CD4-positive, alpha-beta memory T cell (primary cell): ENCODE measurements around the gene MOG. TPM values are rescaled to one million over a fixed set of nuclear protein-coding genes. Genes with fewer than 3 reads are reported as not detected.

Experiments
- CTCF ChIA-PET: fragments of 350-600 bp; sonication (Branson Sonifier 250); formaldehyde crosslinking; loops from one replicate; lab custom pipeline; 2021; ENCODE audit warnings: inconsistent platforms; ENCODE audit not compliant: partially characterized antibody; lab: Charles Lee
- POLR2A ChIA-PET: fragments of 350-600 bp; sonication (Branson Sonifier 250); formaldehyde crosslinking; loops from one replicate; lab custom pipeline; 2021; ENCODE audit not compliant: partially characterized antibody; lab: Charles Lee
- DNase-seq, 5 donors: peaks; one replicate each; pipeline versions ENCODE4 v3.0.0 to v3.0.0-alpha.2; 2020 to 2022; ENCODE audit warnings: mixed read lengths in 1 of 5
- H3K27ac ChIP-seq: one replicate; pipeline ENCODE4 v1.7.0; 2013; ENCODE audit warnings: low read depth, low read length
- H3K27me3 ChIP-seq: 2 replicates; pipeline ENCODE4 v1.7.0; 2013; ENCODE audit warnings: mild to moderate bottlenecking, low read length, moderate library complexity; ENCODE audit not compliant: insufficient read depth
- H3K36me3 ChIP-seq: 2 replicates; pipeline ENCODE4 v1.7.0; 2013; ENCODE audit warnings: mild to moderate bottlenecking, low read length, moderate library complexity; ENCODE audit not compliant: insufficient read depth
- H3K4me1 ChIP-seq: 2 replicates; pipeline ENCODE4 v1.7.0; 2013; ENCODE audit warnings: mild to moderate bottlenecking, low read length, moderate library complexity; ENCODE audit not compliant: insufficient read depth
- H3K4me3 ChIP-seq, 2 donors: one replicate each; pipeline ENCODE4 v1.7.0; 2013; ENCODE audit warnings: low read length in 2 of 2, mild to moderate bottlenecking in 1 of 2
- H3K9me3 ChIP-seq, 2 donors: one replicate each; pipeline ENCODE4 v1.7.0; 2013; ENCODE audit warnings: low read length in 2 of 2, control low read depth in 1 of 2; ENCODE audit not compliant: control insufficient read depth in 1 of 2
- H3K27ac Mint-ChIP-seq, 7 donors: one replicate each; pipeline ENCODE4 v1.8.0; 2020 to 2021; ENCODE audit warnings: mixed read lengths in 7 of 7, mild to moderate bottlenecking in 6 of 7, inconsistent platforms in 3 of 7, moderate library complexity in 3 of 7
- H3K27me3 Mint-ChIP-seq, 2 donors: one replicate each; pipeline ENCODE4 v1.8.0; 2020 to 2021; ENCODE audit warnings: mixed read lengths in 2 of 2
- H3K36me3 Mint-ChIP-seq, 2 donors: one replicate each; pipeline ENCODE4 v1.8.0; 2020 to 2021; ENCODE audit warnings: mixed read lengths in 2 of 2, inconsistent platforms in 1 of 2, mild to moderate bottlenecking in 1 of 2
- H3K4me1 Mint-ChIP-seq, 4 donors: one replicate each; pipeline ENCODE4 v1.8.0; 2020 to 2021; ENCODE audit warnings: mixed read lengths in 4 of 4, mild to moderate bottlenecking in 1 of 4
- H3K4me3 Mint-ChIP-seq, 8 donors: one replicate each; pipeline ENCODE4 v1.8.0; 2020 to 2021; ENCODE audit warnings: mixed read lengths in 8 of 8, mild to moderate bottlenecking in 7 of 8, moderate library complexity in 6 of 8, inconsistent platforms in 3 of 8
- H3K9me3 Mint-ChIP-seq, 8 donors: one replicate each; pipeline ENCODE4 v1.8.0; 2020 to 2021; ENCODE audit warnings: mixed read lengths in 8 of 8, mild to moderate bottlenecking in 5 of 8, inconsistent platforms in 3 of 8, moderate library complexity in 1 of 8
- intact Hi-C: fragments of 100-400 bp; cut with micrococcal nuclease; formaldehyde crosslinking; loops from one replicate; pipeline ENCODE4 v1.15.1; 2023
- polyA plus RNA-seq, 2 donors: library from polyadenylated mRNA; unstranded; fragments of 300-500 nt; fragmentation: Illumina TruSeq; gene quantifications; one replicate each; pipeline ENCODE4 v1.2.3, GENCODE V29; 2021
- total RNA-seq, 2 experiments: library from RNA; stranded (reverse); gene quantifications; one replicate each; pipeline ENCODE4 v1.2.3, GENCODE V29; 2021

The MOG gene
- total and polyA plus RNA-seq, 4 experiments from 2014 or later: not detected

DNA sequence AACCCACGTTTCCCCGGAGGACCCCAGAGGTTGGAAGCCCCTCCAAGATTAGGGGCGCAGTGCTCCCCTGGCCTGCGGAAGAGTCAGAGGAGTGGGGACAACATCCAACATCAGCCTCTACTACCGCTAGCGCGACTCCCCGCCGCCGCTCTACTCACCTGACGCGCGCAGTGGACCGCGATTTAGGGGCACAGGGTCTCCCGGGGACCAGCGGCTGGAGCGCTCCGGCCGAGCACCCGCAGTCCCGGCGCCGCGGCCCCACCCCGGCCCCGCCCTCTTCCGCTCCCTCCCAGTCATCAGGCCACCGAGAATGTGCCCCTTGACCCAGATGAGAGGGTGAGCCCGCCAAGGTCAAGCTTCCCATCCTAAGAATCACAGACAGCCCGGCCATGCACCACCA, 24.0 kb downstream of the MOG start, which contains the start of gene ZFP57:
Gene ZFP57 (minus strand): TSS at position 249 of the 400 bp plus-strand sequence. CDS start 4,149 bp downstream, outside the sequence.
- H3K4me1 Mint-ChIP-seq: peaks cover 8 to 35% (median 11%) of the 10 kb centered on the region in 4 donors
- H3K27me3 Mint-ChIP-seq: peaks cover 0 to 12% of the 10 kb centered on the region in 2 donors
- H3K36me3 Mint-ChIP-seq: no peaks in the 10 kb centered on the region
- Histone ChIP-seq H3K4me3 (no peak within 1 kb of the TSS), H3K9me3 (no peaks in the 10 kb centered on the region), H3K27ac (no peak within 1 kb of the TSS), H3K27me3 (no peaks in the 10 kb centered on the region), H3K36me3 (no peaks in the 10 kb centered on the region), H3K4me1 (peaks cover 6% of the 10 kb centered on the region)
- H3K9me3 Mint-ChIP-seq: peaks cover 0 to 2% (median 0%) of the 10 kb centered on the region in 8 donors
- POLR2A ChIA-PET: no interaction called here
- intact Hi-C loops: no loop called here
- CTCF ChIA-PET: no interaction called here
- DNase-seq: no peak
- H3K27ac Mint-ChIP-seq: peak within 1 kb of the TSS in 1 of 7 donors; percentile 81
- peak within 1 kb of the TSS in 4 of 8 donors; percentile 79 to 87 (median 82) for H3K4me3 Mint-ChIP-seq

DNA sequence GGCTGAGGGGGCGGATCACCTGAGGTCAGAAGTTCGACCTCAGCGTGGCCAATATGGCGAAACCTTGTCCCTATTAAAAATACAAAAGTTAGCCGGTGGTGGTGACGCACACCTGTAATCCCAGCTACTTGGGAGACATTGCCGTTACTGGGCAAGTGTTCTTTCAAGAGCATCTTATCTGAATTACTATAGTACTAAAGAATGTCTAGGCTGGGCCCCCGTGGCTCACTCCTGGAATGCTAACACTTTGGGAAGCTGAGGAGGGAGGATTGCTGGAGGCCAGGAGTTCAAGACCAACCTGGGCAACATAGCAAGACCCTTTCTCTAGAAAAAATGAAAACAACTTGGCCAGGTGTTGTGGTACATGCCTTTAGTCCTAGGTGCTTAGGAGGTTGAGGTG, 24.9 kb downstream of the MOG start:
- peaks cover 0 to 12% of the 10 kb centered on the region in 2 donors for H3K27me3 Mint-ChIP-seq
- Histone ChIP-seq H3K4me1 (peaks cover 4% of the 10 kb centered on the region), H3K27ac (no peak overlapping the region), H3K4me3 (no peak overlapping the region), H3K9me3 (no peaks in the 10 kb centered on the region), H3K36me3 (no peaks in the 10 kb centered on the region), H3K27me3 (no peaks in the 10 kb centered on the region)
- CTCF ChIA-PET: interaction anchor here (0.6 kb wide), 1 partner anchor 11 kb away, joined by 4 read pairs; no protein-coding TSS in a partner anchor
- H3K36me3 Mint-ChIP-seq: no peaks in the 10 kb centered on the region
- peaks cover 5 to 28% (median 10%) of the 10 kb centered on the region in 4 donors for H3K4me1 Mint-ChIP-seq
- intact Hi-C loops: no loop called here
- no peak overlapping the region for H3K4me3 Mint-ChIP-seq
- DNase-seq: no peak
- POLR2A ChIA-PET: no interaction called here
- H3K27ac Mint-ChIP-seq: no peak overlapping the region
- H3K9me3 Mint-ChIP-seq: peaks cover 0 to 2% (median 0%) of the 10 kb centered on the region in 8 donors

DNA sequence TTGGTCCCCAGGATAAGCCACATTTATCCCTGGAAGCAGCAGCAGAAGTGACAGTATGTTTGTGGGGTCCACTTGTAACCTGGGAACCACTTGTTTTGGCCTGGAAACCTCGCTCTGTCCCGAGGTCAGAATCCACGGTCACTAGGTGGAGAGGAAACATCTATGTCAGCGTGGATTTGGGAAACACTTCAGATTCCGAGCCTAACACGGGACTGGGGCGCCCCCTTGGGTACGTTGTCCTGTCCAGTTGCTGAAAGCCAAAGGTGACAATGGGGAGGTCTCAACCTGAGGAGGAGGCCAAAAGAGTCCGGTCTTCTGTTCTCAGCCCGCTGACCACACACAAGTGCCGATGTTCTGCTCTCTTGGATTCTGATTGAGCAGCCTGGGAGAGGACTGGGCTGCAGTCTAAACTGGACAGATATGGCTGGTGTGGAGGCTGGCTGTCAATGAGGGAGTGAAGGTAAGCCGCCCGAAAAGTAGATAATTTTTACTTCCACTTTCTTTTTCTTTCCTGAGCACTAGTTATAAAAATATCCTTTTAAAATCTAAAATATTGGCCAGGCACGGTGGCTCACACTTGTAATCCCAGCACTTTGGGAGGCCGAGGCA, 28.9 kb downstream of the MOG start:
- Histone ChIP-seq H3K4me1 (no peaks in the 10 kb centered on the region), H3K9me3 (no peaks in the 10 kb centered on the region), H3K27me3 (no peaks in the 10 kb centered on the region), H3K27ac (no peak overlapping the region), H3K36me3 (no peaks in the 10 kb centered on the region), H3K4me3 (no peak overlapping the region)
- CTCF ChIA-PET: no interaction called here
- no peak overlapping the region for H3K4me3 Mint-ChIP-seq
- peaks cover 0 to 2% (median 0%) of the 10 kb centered on the region in 8 donors for H3K9me3 Mint-ChIP-seq
- H3K4me1 Mint-ChIP-seq: peaks cover 0 to 10% (median 8%) of the 10 kb centered on the region in 4 donors
- intact Hi-C loops: no loop called here
- peak overlapping the region in 1 of 7 donors; percentile 53 for H3K27ac Mint-ChIP-seq
- no peak for DNase-seq
- POLR2A ChIA-PET: no interaction called here
- no peaks in the 10 kb centered on the region for H3K36me3 Mint-ChIP-seq
- peaks cover 0 to 7% of the 10 kb centered on the region in 2 donors for H3K27me3 Mint-ChIP-seq

DNA sequence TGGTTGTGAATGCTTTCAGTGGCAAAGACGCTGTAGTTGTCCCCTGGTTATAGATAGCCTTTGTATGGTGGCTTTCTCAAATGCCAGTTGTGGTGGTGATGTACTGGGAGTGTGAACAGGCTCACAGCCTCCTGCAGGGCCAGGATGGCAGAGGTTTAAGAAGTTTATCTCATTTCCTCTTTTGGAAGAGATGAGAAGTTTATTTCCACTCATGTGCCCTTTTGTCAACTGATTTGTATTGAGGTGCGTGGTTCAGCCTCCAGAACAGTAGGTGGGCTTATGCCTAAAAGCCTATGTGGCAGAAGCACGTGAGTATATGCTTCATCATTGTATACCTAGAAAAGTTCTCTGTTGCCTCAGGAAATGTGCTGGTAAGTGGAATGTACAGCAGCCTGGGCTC, 37.7 kb downstream of the MOG start:
- no peaks in the 10 kb centered on the region for H3K27me3 ChIP-seq
- H3K27ac ChIP-seq: no peak overlapping the region
- DNase-seq: no peak
- POLR2A ChIA-PET: no interaction called here
- intact Hi-C loops: no loop called here
- Mint-ChIP-seq H3K36me3 (no peaks in the 10 kb centered on the region), H3K27me3 (peaks cover 2 to 5% of the 10 kb centered on the region in 2 donors), H3K27ac (no peak overlapping the region), H3K4me3 (no peak overlapping the region), H3K9me3 (peaks cover 0 to 12% (median 4%) of the 10 kb centered on the region in 8 donors), H3K4me1 (no peaks in the 10 kb centered on the region)
- H3K4me3 ChIP-seq: no peak overlapping the region
- H3K36me3 ChIP-seq: no peaks in the 10 kb centered on the region
- CTCF ChIA-PET: interaction anchor here (0.7 to 1.2 kb wide), 2 partner anchors 11 to 45 kb away, joined by 3 read pairs; no protein-coding TSS in a partner anchor
- no peaks in the 10 kb centered on the region for H3K4me1 ChIP-seq
- H3K9me3 ChIP-seq: no peaks in the 10 kb centered on the region

DNA sequence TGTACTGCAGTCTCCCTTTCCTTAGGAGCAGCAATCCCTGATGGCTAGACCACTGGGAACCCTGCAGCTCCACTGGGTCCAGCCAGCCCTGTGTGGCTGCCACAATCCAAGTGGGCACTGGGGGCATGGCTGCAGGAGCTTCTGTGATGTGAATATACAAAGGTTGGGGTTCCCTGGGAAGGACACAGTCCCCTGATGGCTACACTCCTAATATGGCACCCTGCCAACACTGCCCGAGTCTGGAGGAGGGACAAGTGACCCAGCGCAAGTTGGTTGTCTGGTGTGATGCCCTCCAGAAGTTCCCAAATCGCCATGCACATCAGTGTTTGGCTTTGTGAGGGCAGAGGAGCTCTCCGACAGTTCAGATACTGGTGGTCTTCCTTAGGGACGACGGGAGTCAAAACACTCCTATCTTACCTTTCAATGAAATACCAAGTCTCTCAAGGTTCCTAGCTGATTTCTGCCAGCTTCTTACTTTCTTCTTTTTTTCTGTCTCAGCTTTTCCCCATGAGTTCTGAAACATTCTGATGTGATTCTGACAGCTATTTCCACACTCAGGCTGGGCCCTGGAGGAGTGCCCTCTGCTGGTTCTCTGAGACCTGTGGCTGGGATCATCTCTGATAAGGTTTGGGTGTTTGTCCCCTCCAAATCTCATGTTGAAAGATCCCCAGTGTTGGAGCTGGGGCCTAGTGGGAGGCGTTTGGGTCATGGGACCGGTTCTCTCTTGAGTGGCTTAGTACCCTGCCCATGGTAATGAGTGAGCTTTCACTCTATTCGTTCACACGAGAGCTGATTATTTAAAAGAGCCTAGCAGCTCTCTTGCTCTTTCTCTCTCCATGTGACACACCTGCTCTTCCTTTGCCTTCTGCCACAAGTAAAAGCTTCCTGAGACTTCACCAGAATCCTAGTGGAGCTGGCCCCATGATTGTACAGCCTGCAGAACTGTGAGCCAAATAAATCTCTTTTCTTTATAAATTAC, 39.5 kb downstream of the MOG start:
- DNase-seq: no peak
- no peaks in the 10 kb centered on the region for H3K27me3 ChIP-seq
- H3K36me3 ChIP-seq: no peaks in the 10 kb centered on the region
- no peaks in the 10 kb centered on the region for H3K9me3 ChIP-seq
- Mint-ChIP-seq H3K4me1 (no peaks in the 10 kb centered on the region), H3K4me3 (no peak overlapping the region), H3K36me3 (no peaks in the 10 kb centered on the region), H3K9me3 (peaks cover 0 to 12% (median 4%) of the 10 kb centered on the region in 8 donors), H3K27ac (no peak overlapping the region), H3K27me3 (peaks cover 2 to 15% of the 10 kb centered on the region in 2 donors)
- intact Hi-C loops: no loop called here
- CTCF ChIA-PET: interaction anchor here (1.1 to 2.2 kb wide), 7 partner anchors 10 to 139 kb away, joined by 3 to 10 read pairs (median 6); no protein-coding TSS in a partner anchor
- POLR2A ChIA-PET: interaction anchor here (0.9 to 1.6 kb wide), 3 partner anchors 12 to 56 kb away, joined by 3 to 8 read pairs (median 3); no protein-coding TSS in a partner anchor
- H3K4me1 ChIP-seq: no peaks in the 10 kb centered on the region
- H3K4me3 ChIP-seq: no peak overlapping the region
- no peak overlapping the region for H3K27ac ChIP-seq

DNA sequence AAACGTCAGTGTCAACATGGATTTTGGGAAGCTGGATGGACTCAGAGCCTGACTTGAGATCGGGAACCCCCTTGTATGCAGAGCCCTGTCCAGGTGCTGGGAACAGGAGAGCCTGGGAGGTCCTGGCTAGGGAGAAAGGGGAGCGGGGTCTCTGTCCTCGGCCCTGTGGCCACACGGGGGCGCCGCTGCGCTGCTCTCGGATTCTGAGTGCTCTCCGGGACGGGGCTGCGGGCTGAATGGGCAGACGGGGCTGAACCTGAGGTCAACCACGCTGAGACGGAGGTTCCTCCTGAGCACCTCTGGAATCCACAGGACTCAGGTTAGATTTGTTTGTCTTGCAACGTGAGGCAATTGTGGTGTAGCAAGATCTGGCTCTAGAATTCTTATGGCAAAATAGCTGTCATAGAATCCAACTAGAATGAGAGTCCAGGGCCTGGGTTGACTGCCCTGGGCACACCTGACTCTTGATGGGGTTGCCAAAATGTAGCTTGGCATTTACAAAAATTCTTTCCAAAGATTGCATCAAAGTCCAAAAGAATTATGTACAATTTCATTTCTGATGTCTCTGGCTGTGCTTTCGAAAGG, 45.7 kb downstream of the MOG start:
- peaks cover 0 to 2% (median 0%) of the 10 kb centered on the region in 8 donors for H3K9me3 Mint-ChIP-seq
- H3K4me3 Mint-ChIP-seq: peak overlapping the region in 1 of 8 donors; percentile 30
- peak overlapping the region in 1 of 7 donors; percentile 45 for H3K27ac Mint-ChIP-seq
- H3K27me3 Mint-ChIP-seq: peaks cover 9 to 25% of the 10 kb centered on the region in 2 donors
- no peak overlapping the region for H3K4me3 ChIP-seq
- peaks cover 21 to 28% (median 23%) of the 10 kb centered on the region in 4 donors for H3K4me1 Mint-ChIP-seq
- ChIA-PET POLR2A (interaction anchor here (1.0 kb wide), 1 partner anchor 132 kb away, joined by 3 read pairs; no protein-coding TSS in a partner anchor), CTCF (interaction anchor here (0.7 to 2.6 kb wide), 12 partner anchors 14 to 133 kb away, joined by 3 to 23 read pairs (median 4); no protein-coding TSS in a partner anchor)
- no peaks in the 10 kb centered on the region for H3K27me3 ChIP-seq
- intact Hi-C loops: no loop called here
- no peak overlapping the region for H3K27ac ChIP-seq
- H3K9me3 ChIP-seq: no peaks in the 10 kb centered on the region
- no peaks in the 10 kb centered on the region for H3K36me3 ChIP-seq
- no peaks in the 10 kb centered on the region for H3K36me3 Mint-ChIP-seq
- peaks cover 26% of the 10 kb centered on the region for H3K4me1 ChIP-seq
- peak in 3 of 5 donors; percentile 64 to 71 (median 68) for DNase-seq
